SK-N-SH treated with all-trans-retinoic acid at 6 μM for 48 hours (cell line): ENCODE measurements around the gene GPATCH2.

ENCODE experiments used
- ARNTL ChIP-seq: fragments of 450-650 bp; formaldehyde crosslinking; IDR thresholded peaks from 2 replicates; pipeline ENCODE4 v1.5.0; 2020; ENCODE audit warnings: low read depth, mild to moderate bottlenecking, moderate library complexity, borderline replicate concordance
- CSDC2 ChIP-seq: fragments of 250-450 bp; sonication (Bioruptor Pico); IDR thresholded peaks from 2 replicates; pipeline ENCODE4 v1.5.0; 2020; ENCODE audit warnings: mild to moderate bottlenecking, moderate library complexity
- CSRNP3 ChIP-seq: fragments of 250-450 bp; sonication (Bioruptor Pico); IDR thresholded peaks from 2 replicates; pipeline ENCODE4 v1.5.1; 2021; ENCODE audit warnings: mild to moderate bottlenecking, moderate library complexity
- GLIS3 ChIP-seq: fragments of 250-450 bp; sonication (Bioruptor Pico); IDR thresholded peaks from 2 replicates; pipeline ENCODE4 v1.5.0; 2020; ENCODE audit warnings: mild to moderate bottlenecking, moderate library complexity
- PPARA ChIP-seq: fragments of 250-450 bp; sonication (Bioruptor Pico); IDR thresholded peaks from 2 replicates; pipeline ENCODE4 v1.5.0; 2020; ENCODE audit warnings: mild to moderate bottlenecking, borderline replicate concordance
- TOX ChIP-seq: fragments of 250-450 bp; sonication (Bioruptor Pico); IDR thresholded peaks from 2 replicates; pipeline ENCODE4 v1.8.0; 2021; ENCODE audit warnings: mild to moderate bottlenecking, moderate library complexity, borderline replicate concordance
- ZC3H10 ChIP-seq: fragments of 250-450 bp; sonication (Bioruptor Pico); IDR thresholded peaks from 2 replicates; pipeline ENCODE4 v1.5.1; 2021; ENCODE audit warnings: mild to moderate bottlenecking, moderate library complexity
- ZFP3 ChIP-seq: fragments of 250-450 bp; sonication (Bioruptor Pico); IDR thresholded peaks from 2 replicates; pipeline ENCODE4 v1.5.0; 2020; ENCODE audit warnings: mild to moderate bottlenecking, moderate library complexity
- ZFP30 ChIP-seq: fragments of 450-650 bp; formaldehyde crosslinking; IDR thresholded peaks from 2 replicates; pipeline ENCODE4 v1.5.0; 2022; ENCODE audit warnings: mild to moderate bottlenecking, moderate library complexity
- ZNF565 ChIP-seq: fragments of 450-650 bp; formaldehyde crosslinking; conservative IDR thresholded peaks from 2 replicates; pipeline ENCODE4 v1.5.0; 2020; ENCODE audit warnings: low read depth, mild to moderate bottlenecking, moderate library complexity
- ZNF8 ChIP-seq: fragments of 450-650 bp; formaldehyde crosslinking; IDR thresholded peaks from 2 replicates; pipeline ENCODE4 v1.5.0; 2020; ENCODE audit warnings: mild to moderate bottlenecking, moderate library complexity
- TF ChIP-seq, protein P1 (sequence below): fragments of 250-450 bp; sonication (Bioruptor Pico); IDR thresholded peaks from 2 replicates; pipeline ENCODE4 v1.5.1; 2020; ENCODE audit warnings: low read depth, mild to moderate bottlenecking, moderate library complexity

GRCh38 chr1:217469983-217470382 is 160.9 kb downstream of the GPATCH2 start:
- TF ChIP-seq ZFP3 (CRISPR knock-in tag) (no peak), ZNF8 (CRISPR knock-in tag) (no peak), ZC3H10 (CRISPR knock-in tag) (no peak), CSRNP3 (CRISPR knock-in tag) (no peak), ARNTL (no peak), CSDC2 (CRISPR knock-in tag) (no peak), ZFP30 (CRISPR knock-in tag) (no peak), ZNF565 (CRISPR knock-in tag) (no peak), GLIS3 (CRISPR knock-in tag) (no peak), PPARA (CRISPR knock-in tag) (no peak), TOX (CRISPR knock-in tag) (no peak)
- TF ChIP-seq, protein P1, sequence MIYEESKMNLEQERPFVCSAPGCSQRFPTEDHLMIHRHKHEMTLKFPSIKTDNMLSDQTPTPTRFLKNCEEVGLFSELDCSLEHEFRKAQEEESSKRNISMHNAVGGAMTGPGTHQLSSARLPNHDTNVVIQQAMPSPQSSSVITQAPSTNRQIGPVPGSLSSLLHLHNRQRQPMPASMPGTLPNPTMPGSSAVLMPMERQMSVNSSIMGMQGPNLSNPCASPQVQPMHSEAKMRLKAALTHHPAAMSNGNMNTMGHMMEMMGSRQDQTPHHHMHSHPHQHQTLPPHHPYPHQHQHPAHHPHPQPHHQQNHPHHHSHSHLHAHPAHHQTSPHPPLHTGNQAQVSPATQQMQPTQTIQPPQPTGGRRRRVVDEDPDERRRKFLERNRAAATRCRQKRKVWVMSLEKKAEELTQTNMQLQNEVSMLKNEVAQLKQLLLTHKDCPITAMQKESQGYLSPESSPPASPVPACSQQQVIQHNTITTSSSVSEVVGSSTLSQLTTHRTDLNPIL (CRISPR knock-in tag), result no peak
